CD4-positive, alpha-beta T cell treated with Interleukin-1 beta for 1 hour (primary cell): Measurements from ENCODE around the gene RER1.

ENCODE experiments used
- DNase-seq, 2 donors: peaks; one replicate each; pipeline ENCODE4 v3.0.0-alpha.2; 2020 to 2022

RER1 gene

GRCh38 chr1:2354511-2355372 lies 36.9 kb upstream of the RER1 start:
- DNase-seq, result no peak

GRCh38 chr1:2355373-2356261 lies 36.0 kb upstream of the RER1 start:
- DNase-seq, result no peak

GRCh38 chr1:2356401-2356800 lies 35.2 kb upstream of the RER1 start:
- no peak for DNase-seq

- no peak for DNase-seq
These were observed 34.5 kb upstream of the RER1 start for GRCh38 chr1:2356911-2357845.

GRCh38 chr1:2358072-2358471 lies 33.6 kb upstream of the RER1 start:
- DNase-seq, result no peak

GRCh38 chr1:2358651-2359640 lies 32.7 kb upstream of the RER1 start:
- no peak for DNase-seq

- DNase-seq, result no peak
These were observed 30.9 kb upstream of the RER1 start for GRCh38 chr1:2360588-2361364.

- DNase-seq, result no peak
These were observed 27.7 kb upstream of the RER1 start for GRCh38 chr1:2363847-2364513.

- no peak for DNase-seq
These were observed 23.4 kb upstream of the RER1 start for GRCh38 chr1:2368053-2368744.

- DNase-seq, result no peak
These were observed 18.8 kb upstream of the RER1 start for GRCh38 chr1:2372551-2373490.

- DNase-seq, result no peak
These were observed 17.9 kb upstream of the RER1 start for GRCh38 chr1:2373551-2374251.

- no peak for DNase-seq
These were observed 17.1 kb upstream of the RER1 start for GRCh38 chr1:2374252-2375155.

GRCh38 chr1:2375246-2375922 lies 16.3 kb upstream of the RER1 start:
- DNase-seq, result no peak

GRCh38 chr1:2375923-2376260 lies 15.7 kb upstream of the RER1 start:
- DNase-seq, result no peak

GRCh38 chr1:2376261-2376741 lies 15.3 kb upstream of the RER1 start:
- DNase-seq, result no peak
